Measurements from ENCODE around the gene WDR83. TPM values are rescaled to one million over a fixed set of nuclear protein-coding genes. Genes with fewer than 3 reads are reported as not detected.

WDR83 gene
- total RNA-seq (2022; extraction: Qiagen RNA extraction), result 7.5 to 11.7 TPM (median 9.6 TPM) in 5 replicates

GRCh38 chr19:12666265-12667048 is at the start of gene WDR83, which contains the start of gene MAN2B1:
TSS of gene WDR83 (plus strand) at chr19:12666807. CDS start at chr19:12669791, 2,984 bp downstream.
TSS of gene MAN2B1 (minus strand) at chr19:12666742. CDS start at chr19:12666701, 41 bp downstream.

GRCh38 chr19:12681074-12681987 is 14.7 kb downstream of the WDR83 start, which contains the start of gene DHPS:
TSS of gene DHPS (minus strand) at chr19:12681880. CDS start at chr19:12681766, 114 bp downstream.

GRCh38 chr19:12687496-12688196 is 21.0 kb downstream of the WDR83 start, which contains the start of gene GNG14:
TSS of gene GNG14 (plus strand) at chr19:12687998. CDS start at chr19:12688049, 51 bp downstream.

GRCh38 chr19:12696366-12697335 is 30.0 kb downstream of the WDR83 start, which contains the start of gene FBXW9:
TSS of gene FBXW9 (minus strand) at chr19:12696631. CDS start at chr19:12696581, 50 bp downstream.

GRCh38 chr19:12723641-12724426 is 57.2 kb downstream of the WDR83 start, which contains the start of gene TNPO2:
TSS of gene TNPO2 (minus strand) at chr19:12723932. CDS start at chr19:12720977, 2,955 bp downstream.

Other genes starting within 250 kb of the WDR83 start
- gene ZNF443, start 225.8 kb upstream of the WDR83 start, total RNA-seq (2022; extraction: Qiagen RNA extraction), result 0.94 to 1.3 TPM (median 1.0 TPM) in 5 replicates
- not detected in 5 replicates for gene ZNF709, start 182.0 kb upstream of the WDR83 start, total RNA-seq (2022; extraction: Qiagen RNA extraction)
- 1.3 to 2.8 TPM (median 1.8 TPM) in 5 replicates for gene ZNF564, start 115.3 kb upstream of the WDR83 start, total RNA-seq (2022; extraction: Qiagen RNA extraction)
- 0.39 to 1.7 TPM (median 0.70 TPM) in 5 replicates for gene ZNF490, start 56.0 kb upstream of the WDR83 start, total RNA-seq (2022; extraction: Qiagen RNA extraction)
- gene ZNF791, start 55.9 kb upstream of the WDR83 start, total RNA-seq (2022; extraction: Qiagen RNA extraction), result 5.3 to 6.9 TPM (median 6.0 TPM) in 5 replicates
- gene MAN2B1, start 65 bp upstream of the WDR83 start, total RNA-seq (2022; extraction: Qiagen RNA extraction), result 19.8 to 21.9 TPM (median 21.5 TPM) in 5 replicates
- gene DHPS, start 15.1 kb downstream of the WDR83 start, total RNA-seq (2022; extraction: Qiagen RNA extraction), result 43.8 to 48.5 TPM (median 45.7 TPM) in 5 replicates
- gene GNG14, start 21.2 kb downstream of the WDR83 start, total RNA-seq (2022; extraction: Qiagen RNA extraction), result not detected in 5 replicates
- gene FBXW9, start 29.8 kb downstream of the WDR83 start, total RNA-seq (2022; extraction: Qiagen RNA extraction), result 8.9 to 13.0 TPM (median 12.3 TPM) in 5 replicates
- gene TNPO2, start 57.1 kb downstream of the WDR83 start, total RNA-seq (2022; extraction: Qiagen RNA extraction), result 29.9 to 34.4 TPM (median 32.2 TPM) in 5 replicates
- gene TRIR, start 67.9 kb downstream of the WDR83 start, total RNA-seq (2022; extraction: Qiagen RNA extraction), result 144 to 206 TPM (median 199 TPM) in 5 replicates
- gene GET3, start 70.7 kb downstream of the WDR83 start, total RNA-seq (2022; extraction: Qiagen RNA extraction), result 81.1 to 107 TPM (median 99.5 TPM) in 5 replicates
- 2.0 to 2.9 TPM (median 2.3 TPM) in 5 replicates for gene BEST2, start 85.0 kb downstream of the WDR83 start, total RNA-seq (2022; extraction: Qiagen RNA extraction)
- gene HOOK2, start 108.7 kb downstream of the WDR83 start, total RNA-seq (2022; extraction: Qiagen RNA extraction), result 9.2 to 11.4 TPM (median 11.1 TPM) in 5 replicates
- 123 to 195 TPM (median 161 TPM) in 5 replicates for gene JUNB, start 124.7 kb downstream of the WDR83 start, total RNA-seq (2022; extraction: Qiagen RNA extraction)
- 0.48 to 0.90 TPM (median 0.64 TPM) in 5 replicates for gene PRDX2, start 135.0 kb downstream of the WDR83 start, total RNA-seq (2022; extraction: Qiagen RNA extraction)
- gene THSD8, start 135.3 kb downstream of the WDR83 start, total RNA-seq (2022; extraction: Qiagen RNA extraction), result 10.3 to 16.4 TPM (median 14.6 TPM) in 4 of 5 replicates, not detected in the other
- 33.2 to 47.5 TPM (median 44.6 TPM) in 5 replicates for gene RNASEH2A, start 139.8 kb downstream of the WDR83 start, total RNA-seq (2022; extraction: Qiagen RNA extraction)
- 0.15 to 0.33 TPM (median 0.20 TPM) in 5 replicates for gene RTBDN, start 167.8 kb downstream of the WDR83 start, total RNA-seq (2022; extraction: Qiagen RNA extraction)
- 1.3 to 2.1 TPM (median 1.8 TPM) in 5 replicates for gene MAST1, start 171.7 kb downstream of the WDR83 start, total RNA-seq (2022; extraction: Qiagen RNA extraction)
- 27.5 to 33.2 TPM (median 30.3 TPM) in 5 replicates for gene DNASE2, start 214.6 kb downstream of the WDR83 start, total RNA-seq (2022; extraction: Qiagen RNA extraction)
- gene KLF1, start 220.4 kb downstream of the WDR83 start, total RNA-seq (2022; extraction: Qiagen RNA extraction), result 0.06 to 0.08 TPM in 2 of 5 replicates, not detected in the others
- 8.5 to 11.9 TPM (median 9.3 TPM) in 5 replicates for gene GCDH, start 224.4 kb downstream of the WDR83 start, total RNA-seq (2022; extraction: Qiagen RNA extraction)

Measured in A549 treated with Hydrocortisone at 1 μM for 4 hours (cell line).